Pancreas (tissue), 10 donors: ENCODE data around the gene RANGRF. TPM values are rescaled to one million over a fixed set of nuclear protein-coding genes. Genes with fewer than 3 reads are reported as not detected.

Source experiments
- ATAC-seq, 4 donors: fragments of 200-7000 bp; cut with Tn5 transposase; one replicate each; pipeline versions ENCODE4 v1.8.0 to v1.9.1; 2020; ENCODE audit warnings: mild to moderate bottlenecking in 4 of 4, moderate library complexity in 4 of 4
- DNase-seq, 6 donors: peaks; one replicate each; pipeline ENCODE4 v3.0.0-alpha.2; 2020
- FAIRE-seq: peaks from 2 replicates; lab custom pipeline; 2012; peaks lifted over from hg19 to GRCh38; lab: Jason Lieb, UNC
- H3K27ac ChIP-seq, 4 donors: fragments of 200-600 bp; sonication (generic); 1 replicate in 3 of 4; 2 replicates in 1 of 4; pipeline versions ENCODE4 v1.5.0 to v1.8.0; 2020
- H3K27me3 ChIP-seq, 4 donors: fragments of 200-600 bp; one replicate each; pipeline ENCODE4 v1.8.0; 2021
- H3K36me3 ChIP-seq, 3 donors: fragments of 200-600 bp; sonication (generic) in 1 of 3; one replicate each; pipeline versions ENCODE4 v1.5.0 to v1.8.0; 2020 to 2021
- H3K4me1 ChIP-seq, 3 donors: fragments of 200-600 bp; one replicate each; pipeline ENCODE4 v1.8.0; 2021
- H3K4me3 ChIP-seq, 4 donors: fragments of 200-600 bp; sonication (generic) in 2 of 4; one replicate each; pipeline versions ENCODE4 v1.5.0 to v1.8.0; 2020 to 2021
- H3K9me3 ChIP-seq, 4 donors: fragments of 200-600 bp; one replicate each; pipeline ENCODE4 v1.8.0; 2021
- WGBS, 2 donors: extraction: QIAGEN DNeasy Blood & Tissue Kit; methylation state at CpG; one replicate each; pipeline ENCODE4 v1.1.7; 2013; 5-methylcytosine and 5-hydroxymethylcytosine counted together
- intact Hi-C, 3 donors: fragments of 100-400 bp; cut with DNase I; formaldehyde crosslinking; loops; one replicate each; pipeline versions ENCODE4 v1.11.1 to v1.14.2; 2022
- polyA plus RNA-seq, 2 donors: library from polyadenylated mRNA; stranded (reverse); fragments of 200-250 nt; gene quantifications; one replicate each; pipeline ENCODE4 v1.2.3, GENCODE V29; 2013
- total RNA-seq, 6 donors: library from RNA; stranded (reverse); fragmentation: NEBNext Ultra II Directional in 4 of 6; extraction: Animal tissue kit (Norgen Biotek cat#: 25700) in 4 of 6; gene quantifications; one replicate each; pipeline versions ENCODE4 v1.2.1 to v1.2.4, GENCODE V29; 2021 to 2023
- TF ChIP-seq, protein P1 (sequence below), 4 donors: fragments of 200-600 bp; sonication (generic) in 3 of 4; IDR thresholded peaks; one replicate each; pipeline versions ENCODE4 v1.5.0 to v1.8.0; 2021; ENCODE audit warnings: antibody characterized with exemption in 4 of 4
- donor health status: healthy with polysubstance abuse.
- donor health status: DM: no; HTN: no; CAD: no; lungs with moderate emphysema.
- donor health status: DM: no; HTN: no; CAD: no.
- donor health status: control.
- donor health status: control.
- donor health status: Bipolar disorder and iron deficiency.
- donor health status: DM: yes; HTN: yes; CAD: no.
- donor health status: DM: no; HTN: no; CAD: no.
- donor health status: DM: no; HTN: no; CAD: no.
- donor health status: DM: yes; HTN: yes; CAD: no.

Gene RANGRF
- total and polyA plus RNA-seq, 8 donors = 2.8 to 27.4 (median 7.1) TPM

DNA sequence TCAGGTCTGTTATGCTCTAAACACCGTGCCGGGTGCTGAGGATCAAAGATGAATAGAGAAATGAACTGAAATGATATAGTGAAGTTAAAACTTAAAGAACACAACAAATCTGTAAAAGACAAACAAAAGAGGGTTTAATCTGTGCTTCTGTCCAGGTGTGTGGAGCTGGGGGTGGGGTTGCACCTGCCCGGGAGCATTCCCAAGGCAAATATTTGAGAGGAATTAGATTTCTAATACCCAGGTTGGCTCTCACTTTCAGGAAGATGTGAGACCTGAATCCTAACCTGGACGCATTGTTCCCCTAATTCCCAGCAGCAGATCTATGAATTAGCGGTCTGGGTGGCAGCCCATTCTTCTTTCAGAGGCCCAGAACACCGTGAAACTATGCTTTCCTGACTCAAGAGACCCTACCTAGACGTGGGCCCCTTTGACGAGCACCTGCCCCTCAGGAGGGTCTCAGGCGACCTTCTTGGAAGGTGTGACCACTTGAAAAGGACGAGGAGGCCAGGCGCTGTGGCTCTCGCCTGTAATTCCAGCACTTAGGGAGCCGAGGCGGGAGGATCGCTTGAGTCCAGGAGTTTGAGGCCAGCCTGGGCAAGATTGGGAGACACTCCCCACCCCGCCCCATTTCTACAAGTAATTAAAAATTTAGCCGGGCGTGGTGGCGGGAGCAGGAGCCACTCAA is 677 bp upstream of the RANGRF start:
- no peaks in the 10 kb centered on the region for H3K27me3 ChIP-seq
- WGBS, 2 donors = 5 to 8% methylated on average over 19 of the region's 19 CpGs
- DNase-seq (peak in 4 of 6 donors; percentile 15 to 58 (median 50)), ATAC-seq (peak; percentile 62 to 73 (median 62)), FAIRE-seq (no peak)
- H3K4me3 ChIP-seq = peak overlapping the region; percentile 41 to 80 (median 53)
- no peaks in the 10 kb centered on the region for H3K9me3 ChIP-seq
- H3K27ac ChIP-seq = peak overlapping the region; percentile 51 to 88 (median 76)
- no peaks in the 10 kb centered on the region for H3K36me3 ChIP-seq
- H3K4me1 ChIP-seq = peaks cover 17 to 37% (median 20%) of the 10 kb centered on the region in 3 donors
- TF ChIP-seq, protein P1, sequence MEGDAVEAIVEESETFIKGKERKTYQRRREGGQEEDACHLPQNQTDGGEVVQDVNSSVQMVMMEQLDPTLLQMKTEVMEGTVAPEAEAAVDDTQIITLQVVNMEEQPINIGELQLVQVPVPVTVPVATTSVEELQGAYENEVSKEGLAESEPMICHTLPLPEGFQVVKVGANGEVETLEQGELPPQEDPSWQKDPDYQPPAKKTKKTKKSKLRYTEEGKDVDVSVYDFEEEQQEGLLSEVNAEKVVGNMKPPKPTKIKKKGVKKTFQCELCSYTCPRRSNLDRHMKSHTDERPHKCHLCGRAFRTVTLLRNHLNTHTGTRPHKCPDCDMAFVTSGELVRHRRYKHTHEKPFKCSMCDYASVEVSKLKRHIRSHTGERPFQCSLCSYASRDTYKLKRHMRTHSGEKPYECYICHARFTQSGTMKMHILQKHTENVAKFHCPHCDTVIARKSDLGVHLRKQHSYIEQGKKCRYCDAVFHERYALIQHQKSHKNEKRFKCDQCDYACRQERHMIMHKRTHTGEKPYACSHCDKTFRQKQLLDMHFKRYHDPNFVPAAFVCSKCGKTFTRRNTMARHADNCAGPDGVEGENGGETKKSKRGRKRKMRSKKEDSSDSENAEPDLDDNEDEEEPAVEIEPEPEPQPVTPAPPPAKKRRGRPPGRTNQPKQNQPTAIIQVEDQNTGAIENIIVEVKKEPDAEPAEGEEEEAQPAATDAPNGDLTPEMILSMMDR (IDR thresholded peaks at IDR 0.05) = no peak
- intact Hi-C loops = no loop called here

DNA sequence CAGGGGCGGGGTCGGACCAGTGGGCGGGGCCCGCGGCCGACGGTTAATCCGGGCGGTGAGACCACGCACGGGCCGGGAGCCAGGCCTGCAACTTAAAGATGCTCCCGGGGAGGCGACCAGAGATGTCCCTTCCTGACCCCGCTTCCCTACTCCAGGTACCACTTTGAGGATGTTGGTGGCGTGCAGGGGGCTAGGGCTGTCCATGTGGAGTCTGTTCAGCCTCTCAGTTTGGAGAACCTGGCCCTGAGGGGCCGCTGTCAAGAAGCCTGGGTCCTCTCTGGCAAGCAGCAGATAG is 580 bp downstream of the RANGRF start:
- ATAC-seq (no peak), DNase-seq (peak in 5 of 6 donors; percentile 41 to 82 (median 73)), FAIRE-seq (no peak)
- Histone ChIP-seq H3K4me1 (peaks cover 17 to 37% (median 20%) of the 10 kb centered on the region in 3 donors), H3K27me3 (no peaks in the 10 kb centered on the region), H3K4me3 (peak overlapping the region; percentile 41 to 80 (median 53)), H3K27ac (peak overlapping the region in 3 of 4 donors; percentile 66 to 88 (median 86)), H3K9me3 (no peaks in the 10 kb centered on the region), H3K36me3 (no peaks in the 10 kb centered on the region)
- 28 to 42% methylated on average over 17 of the region's 17 CpGs for WGBS, 2 donors
- intact Hi-C loops = no loop called here
- TF ChIP-seq, protein P1 (IDR thresholded peaks at IDR 0.05) = no peak

DNA sequence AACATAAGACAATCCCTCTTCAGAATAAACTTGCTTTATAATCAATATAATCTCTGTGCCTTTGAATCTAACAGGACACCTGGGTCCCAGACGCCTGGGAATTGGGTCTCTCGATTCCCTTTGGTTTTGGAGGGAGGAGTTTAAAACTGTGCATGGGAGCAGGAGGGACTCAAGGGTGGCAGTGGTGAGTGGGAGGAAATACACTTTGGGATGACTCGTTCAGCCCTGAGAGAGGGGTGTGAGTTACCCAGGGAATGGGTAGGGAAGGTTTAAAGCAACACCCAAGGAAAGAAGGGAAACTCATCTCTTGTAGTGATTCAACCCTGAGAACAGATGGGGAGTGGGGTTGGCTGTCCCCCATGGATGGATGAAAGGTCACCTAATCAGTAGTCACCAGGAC is 1.6 kb downstream of the RANGRF start:
- H3K9me3 ChIP-seq = no peaks in the 10 kb centered on the region
- intact Hi-C loops = no loop called here
- TF ChIP-seq, protein P1 (IDR thresholded peaks at IDR 0.05) = no peak
- FAIRE-seq = no peak
- H3K27ac ChIP-seq = no peak overlapping the region
- no peaks in the 10 kb centered on the region for H3K27me3 ChIP-seq
- H3K4me1 ChIP-seq = peaks cover 15 to 35% (median 24%) of the 10 kb centered on the region in 3 donors
- DNase-seq = peak in 1 of 6 donors; percentile 1
- no peak overlapping the region for H3K4me3 ChIP-seq
- H3K36me3 ChIP-seq = no peaks in the 10 kb centered on the region
- WGBS, 2 donors = 61 to 68% methylated on average over 3 of the region's 3 CpGs
- ATAC-seq = no peak

DNA sequence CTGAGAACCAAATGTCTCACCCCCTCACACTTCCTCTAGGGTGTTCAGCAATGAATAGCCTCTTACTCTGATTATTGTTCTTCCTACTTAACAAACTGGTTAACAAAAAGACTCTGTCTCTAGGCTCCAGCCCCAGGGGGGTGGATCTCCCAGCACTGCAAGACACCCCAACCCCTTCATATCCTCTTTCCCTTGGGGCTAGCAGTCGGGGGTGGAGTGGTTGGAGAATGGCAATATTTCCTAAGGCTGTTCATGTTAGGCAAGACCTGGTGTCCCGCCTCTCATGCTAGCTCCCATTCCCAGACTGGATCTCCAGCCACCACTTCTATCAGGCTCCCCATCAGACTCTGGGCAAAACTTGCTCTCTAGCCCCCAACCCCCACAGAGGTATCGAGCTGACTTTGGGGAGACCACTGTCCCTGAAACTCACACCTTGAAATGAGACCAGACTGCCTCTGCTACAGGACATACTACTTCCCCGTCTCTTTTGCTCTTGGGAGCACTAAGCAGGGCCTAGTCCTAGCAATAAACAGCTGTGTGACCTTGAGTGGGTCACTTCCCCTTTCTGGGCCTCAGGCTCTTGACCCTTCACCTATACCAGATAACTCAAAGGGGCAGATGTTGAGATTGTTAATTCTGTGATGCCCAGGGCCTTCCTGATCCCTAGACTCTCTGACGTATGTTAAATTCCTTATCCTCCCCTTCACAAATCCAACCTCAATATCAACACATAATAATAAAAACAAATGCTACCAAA is 4.3 kb downstream of the RANGRF start:
- Histone ChIP-seq H3K27ac (no peak overlapping the region), H3K27me3 (no peaks in the 10 kb centered on the region), H3K4me3 (no peak overlapping the region), H3K9me3 (no peaks in the 10 kb centered on the region), H3K4me1 (peaks cover 4 to 15% (median 11%) of the 10 kb centered on the region in 3 donors), H3K36me3 (no peaks in the 10 kb centered on the region)
- TF ChIP-seq, protein P1 (IDR thresholded peaks at IDR 0.05) = no peak
- intact Hi-C loops = no loop called here
- ATAC-seq (no peak), FAIRE-seq (no peak), DNase-seq (peak in 1 of 6 donors; percentile 4)
- WGBS, 2 donors = 88 to 94% methylated on average over 5 of the region's 5 CpGs
